ENCODE results near the gene TP63.

- TF ChIP-seq, protein P1, sequence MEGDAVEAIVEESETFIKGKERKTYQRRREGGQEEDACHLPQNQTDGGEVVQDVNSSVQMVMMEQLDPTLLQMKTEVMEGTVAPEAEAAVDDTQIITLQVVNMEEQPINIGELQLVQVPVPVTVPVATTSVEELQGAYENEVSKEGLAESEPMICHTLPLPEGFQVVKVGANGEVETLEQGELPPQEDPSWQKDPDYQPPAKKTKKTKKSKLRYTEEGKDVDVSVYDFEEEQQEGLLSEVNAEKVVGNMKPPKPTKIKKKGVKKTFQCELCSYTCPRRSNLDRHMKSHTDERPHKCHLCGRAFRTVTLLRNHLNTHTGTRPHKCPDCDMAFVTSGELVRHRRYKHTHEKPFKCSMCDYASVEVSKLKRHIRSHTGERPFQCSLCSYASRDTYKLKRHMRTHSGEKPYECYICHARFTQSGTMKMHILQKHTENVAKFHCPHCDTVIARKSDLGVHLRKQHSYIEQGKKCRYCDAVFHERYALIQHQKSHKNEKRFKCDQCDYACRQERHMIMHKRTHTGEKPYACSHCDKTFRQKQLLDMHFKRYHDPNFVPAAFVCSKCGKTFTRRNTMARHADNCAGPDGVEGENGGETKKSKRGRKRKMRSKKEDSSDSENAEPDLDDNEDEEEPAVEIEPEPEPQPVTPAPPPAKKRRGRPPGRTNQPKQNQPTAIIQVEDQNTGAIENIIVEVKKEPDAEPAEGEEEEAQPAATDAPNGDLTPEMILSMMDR (IDR thresholded peaks at IDR 0.05): no peak
- TF ChIP-seq POLR2A (IDR thresholded peaks at IDR 0.05): no peak
These were observed 96.0 kb downstream of the TP63 start for GRCh38 chr3:189727158-189727557.
